Kidney capillary endothelial cell (primary cell): ENCODE results near the gene PRM1.

Source experiments
- DNase-seq: peaks from one replicate; pipeline ENCODE4 v3.0.0-alpha.2; 2018; ENCODE audit warnings: low spot score

Gene PRM1, protein sequence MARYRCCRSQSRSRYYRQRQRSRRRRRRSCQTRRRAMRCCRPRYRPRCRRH

DNA sequence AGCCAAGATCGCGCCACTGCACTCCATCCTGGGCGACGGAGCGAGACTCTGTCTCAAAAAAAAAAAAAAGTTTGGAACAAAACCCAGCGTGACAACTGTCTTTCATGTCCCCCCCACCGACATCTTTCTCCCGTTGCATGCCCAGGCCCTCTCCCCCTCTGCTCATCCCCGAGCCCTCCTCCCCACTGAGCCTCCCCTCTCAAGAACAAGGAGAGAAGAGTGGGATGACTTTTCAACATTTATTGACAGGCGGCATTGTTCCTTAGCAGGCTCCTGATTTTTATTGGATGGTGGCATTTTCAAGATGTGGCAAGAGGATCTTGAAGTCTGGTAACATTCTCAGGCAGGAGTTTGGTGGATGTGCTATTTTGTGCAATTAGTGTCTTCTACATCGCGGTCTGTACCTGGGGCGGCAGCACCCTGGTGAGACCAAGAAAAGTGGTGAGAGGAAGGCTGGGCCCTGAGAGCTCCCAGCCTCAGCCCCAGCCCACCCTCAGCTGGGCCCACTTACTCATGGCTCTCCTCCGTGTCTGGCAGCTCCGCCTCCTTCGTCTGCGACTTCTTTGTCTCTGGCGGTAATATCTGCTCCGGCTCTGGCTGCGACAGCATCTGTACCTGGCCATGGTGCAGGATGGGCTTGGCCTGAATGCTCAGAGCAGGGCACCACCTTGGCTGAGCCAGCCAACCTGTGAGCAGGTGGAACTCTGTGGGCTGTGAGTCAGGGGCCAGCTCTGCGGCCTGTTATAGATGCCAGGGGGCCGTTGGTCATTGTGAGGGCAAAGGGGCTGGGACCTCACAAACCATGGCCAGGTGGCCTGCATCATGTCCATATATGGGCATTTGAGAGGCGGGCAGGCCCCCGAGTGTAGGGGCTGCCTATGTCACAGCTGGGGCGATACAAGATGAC, at the start of gene PRM1:
Gene PRM1, minus strand, starts transcription at position 715 of the 907 bp plus-strand sequence. Its CDS starts 92 bp downstream, at position 623.
- no peak for DNase-seq

DNA sequence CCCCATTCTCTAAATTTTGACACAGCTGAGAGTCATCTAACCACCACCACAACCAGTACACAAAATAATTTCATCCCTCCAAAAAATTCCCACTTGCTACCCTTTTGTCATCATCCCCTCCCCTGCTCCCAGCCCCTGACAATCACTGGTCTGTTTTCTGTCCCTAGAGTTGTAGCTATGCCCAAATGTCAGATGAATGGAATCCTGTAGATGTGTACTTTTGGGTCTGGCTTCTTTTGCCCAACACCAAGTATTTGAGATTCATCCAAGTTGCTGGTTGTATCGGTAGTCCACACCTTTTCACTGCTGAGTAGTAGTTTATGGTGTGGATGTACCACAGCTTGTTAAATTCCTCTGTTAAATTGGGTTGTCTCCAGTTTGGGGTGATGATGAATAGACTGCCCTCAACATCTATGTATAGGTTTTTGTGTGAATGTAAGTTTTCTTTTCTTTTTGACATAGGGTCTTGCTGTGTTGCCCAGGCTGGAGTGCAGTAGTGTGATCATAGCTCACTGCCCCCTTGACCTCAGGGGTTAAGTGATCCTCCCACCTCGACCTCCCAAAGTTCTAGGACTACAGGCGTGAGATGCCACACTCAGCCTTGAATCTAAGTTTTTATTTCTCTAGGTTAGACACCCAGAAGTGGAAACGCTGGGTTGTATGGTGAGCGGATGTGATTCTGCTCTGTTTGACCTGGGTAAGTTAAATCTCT, 49.6 kb upstream of the PRM1 start:
- DNase-seq = no peak

GRCh38 chr16:11329891-11330290, 48.8 kb upstream of the PRM1 start:
- DNase-seq = no peak

GRCh38 chr16:11329071-11329491, 48.0 kb upstream of the PRM1 start:
- no peak for DNase-seq

- DNase-seq = peak; percentile 80
Observed at GRCh38 chr16:11328172-11329070, 47.3 kb upstream of the PRM1 start.

- no peak for DNase-seq
Observed at GRCh38 chr16:11327277-11328171, 46.4 kb upstream of the PRM1 start.

GRCh38 chr16:11326737-11327276, 45.7 kb upstream of the PRM1 start:
- DNase-seq = no peak

DNA sequence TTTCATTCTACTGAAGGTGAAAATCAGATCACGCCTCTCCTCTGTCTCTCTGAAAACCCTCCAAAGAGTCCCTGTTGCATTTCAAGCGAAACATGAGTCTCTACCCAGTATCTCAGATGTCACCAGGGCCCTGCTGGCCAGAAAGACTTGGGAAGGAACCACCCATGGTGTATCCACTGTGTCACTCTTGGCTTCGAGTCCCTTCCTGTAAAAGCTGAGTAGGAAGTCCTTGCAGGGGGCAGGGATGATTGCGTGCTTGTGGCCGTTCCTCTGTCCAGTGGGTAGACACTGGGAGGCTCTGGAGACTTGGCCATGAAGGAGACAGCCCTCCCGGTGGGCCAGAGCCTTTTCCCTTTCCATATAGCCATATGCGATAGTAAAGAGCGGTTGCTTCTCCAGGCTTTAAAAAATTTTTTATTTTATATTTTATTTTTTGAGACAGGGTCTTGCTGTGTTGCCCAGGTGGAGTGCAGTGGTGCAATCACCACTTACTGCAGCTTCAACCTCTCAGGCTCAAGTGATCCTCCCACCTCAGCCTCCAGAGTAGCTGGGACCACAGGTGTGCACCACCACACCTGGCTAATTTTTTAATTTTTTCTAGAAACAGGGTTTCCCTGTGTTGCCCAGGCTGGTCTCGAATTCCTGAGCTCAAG, 45.1 kb upstream of the PRM1 start:
- DNase-seq = no peak

GRCh38 chr16:11325404-11326083, 44.4 kb upstream of the PRM1 start:
- DNase-seq = no peak

GRCh38 chr16:11323551-11324336, 42.6 kb upstream of the PRM1 start:
- DNase-seq = no peak

- DNase-seq = no peak
Observed at GRCh38 chr16:11322823-11323222, 41.7 kb upstream of the PRM1 start.

DNA sequence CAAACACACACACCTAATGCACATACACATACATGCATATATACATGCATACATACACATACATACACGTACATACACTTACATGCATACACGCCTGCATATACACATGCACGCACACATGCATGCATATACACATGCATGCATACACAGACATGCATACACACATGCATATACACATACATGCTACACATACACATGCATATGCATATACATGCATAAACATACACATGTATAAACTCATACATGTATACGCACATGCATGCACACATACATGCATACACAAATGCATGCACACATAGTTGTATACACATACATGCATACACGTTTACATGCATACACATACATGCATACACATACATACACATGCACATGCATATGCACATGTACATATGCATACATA, 40.5 kb upstream of the PRM1 start:
- no peak for DNase-seq

GRCh38 chr16:11320170-11320569, 39.0 kb upstream of the PRM1 start:
- DNase-seq = no peak

- no peak for DNase-seq
Observed at GRCh38 chr16:11319529-11320146, 38.5 kb upstream of the PRM1 start.

- DNase-seq = no peak
Observed at GRCh38 chr16:11318817-11319216, 37.7 kb upstream of the PRM1 start.

GRCh38 chr16:11316331-11317015, 35.3 kb upstream of the PRM1 start:
- DNase-seq = no peak

DNA sequence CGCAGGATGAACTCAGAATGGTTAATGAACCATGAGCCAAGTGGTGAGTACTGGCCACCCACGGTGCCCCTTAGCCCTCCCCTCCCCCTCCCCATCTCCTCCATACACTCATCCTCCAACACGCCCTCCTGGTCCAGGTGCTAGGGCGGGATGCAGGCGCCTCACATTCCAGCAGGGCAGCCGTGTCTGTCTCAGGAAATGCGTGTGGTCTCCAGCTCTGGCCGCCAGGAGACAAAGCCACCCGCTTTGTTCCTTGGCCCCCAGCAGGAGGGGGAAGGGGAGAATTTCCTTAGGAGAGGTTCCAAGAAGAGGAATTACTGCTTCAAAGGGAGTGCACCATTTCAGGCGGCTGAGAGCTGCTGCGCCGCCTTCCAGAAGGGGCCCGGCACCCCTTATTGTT, 34.4 kb upstream of the PRM1 start:
- DNase-seq = peak; percentile 60
